Right ventricle myocardium inferior (tissue), 1 donor: ENCODE results near the gene ZFAND2B. TPM values are rescaled to one million over a fixed set of nuclear protein-coding genes. Genes with fewer than 3 reads are reported as not detected.
A peak's percentile ranks its signal among the peaks of the same experiment; 100 is the strongest.
"Not testable (repeated sequence)": the region's sequence is repeated elsewhere in the genome, so short reads cannot be mapped to it uniquely, and the experiment has no call there.

ENCODE experiments used
- ATAC-seq: fragments of 200-7000 bp; cut with Tn5 transposase; one replicate; pipeline ENCODE4 v1.9.1; 2020; ENCODE audit warnings: mild to moderate bottlenecking, moderate library complexity
- DNase-seq: peaks from one replicate; pipeline ENCODE4 v3.0.0; 2021; ENCODE audit errors: missing footprints
- intact Hi-C: fragments of 100-400 bp; cut with DNase I; formaldehyde crosslinking; loops from one replicate; pipeline ENCODE4 v1.11.0; 2022
- total RNA-seq: library from RNA; stranded (reverse); fragmentation: NEBNext Ultra II Directional; extraction: Animal tissue kit (Norgen Biotek cat#: 25700); gene quantifications from one replicate; pipeline ENCODE4 v1.2.1, GENCODE V29; 2021
- donor health status: DM: no; HTN: yes; CAD: no; lungs with severe emphysema.

The ZFAND2B gene
- total RNA-seq, 1 donor from 2014 or later = 24.3 TPM

DNA sequence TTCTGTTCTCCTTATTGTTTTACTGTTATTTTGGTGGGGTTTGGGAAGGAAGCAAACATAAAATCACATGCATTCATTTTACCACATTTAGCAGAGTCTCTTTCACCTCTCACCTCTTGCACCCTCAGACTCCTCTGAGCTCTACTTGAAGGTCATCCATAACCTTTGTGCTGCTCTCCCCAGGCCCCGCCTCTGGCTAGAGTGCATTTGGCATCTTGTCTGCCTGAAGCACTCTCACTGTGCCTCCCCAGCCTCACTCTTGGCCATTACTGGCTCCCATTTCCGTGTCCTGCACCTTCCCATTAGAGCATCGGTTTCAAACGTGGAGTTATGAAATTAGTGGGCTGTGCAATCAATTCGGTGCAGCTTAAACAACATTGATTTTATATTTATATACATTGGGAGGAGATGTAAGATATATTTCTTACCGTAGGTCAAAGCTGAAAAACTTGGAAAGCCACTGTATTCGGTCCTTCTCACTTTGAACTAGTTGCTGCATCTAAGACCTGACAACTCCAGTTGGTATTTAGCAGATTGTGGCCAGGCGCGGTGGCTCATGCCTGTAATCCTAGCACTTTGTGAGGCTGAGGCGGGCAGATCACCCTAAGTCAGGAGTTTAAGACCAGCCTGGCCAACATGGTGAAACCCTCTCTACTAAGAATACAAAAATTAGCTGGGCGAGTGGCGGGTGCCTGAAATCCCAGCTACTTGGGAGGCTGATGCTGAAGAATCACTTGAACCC, 6.9 kb upstream of the ZFAND2B start:
- intact Hi-C loops = no loop called here
- ATAC-seq (no peak), DNase-seq (no peak)

DNA sequence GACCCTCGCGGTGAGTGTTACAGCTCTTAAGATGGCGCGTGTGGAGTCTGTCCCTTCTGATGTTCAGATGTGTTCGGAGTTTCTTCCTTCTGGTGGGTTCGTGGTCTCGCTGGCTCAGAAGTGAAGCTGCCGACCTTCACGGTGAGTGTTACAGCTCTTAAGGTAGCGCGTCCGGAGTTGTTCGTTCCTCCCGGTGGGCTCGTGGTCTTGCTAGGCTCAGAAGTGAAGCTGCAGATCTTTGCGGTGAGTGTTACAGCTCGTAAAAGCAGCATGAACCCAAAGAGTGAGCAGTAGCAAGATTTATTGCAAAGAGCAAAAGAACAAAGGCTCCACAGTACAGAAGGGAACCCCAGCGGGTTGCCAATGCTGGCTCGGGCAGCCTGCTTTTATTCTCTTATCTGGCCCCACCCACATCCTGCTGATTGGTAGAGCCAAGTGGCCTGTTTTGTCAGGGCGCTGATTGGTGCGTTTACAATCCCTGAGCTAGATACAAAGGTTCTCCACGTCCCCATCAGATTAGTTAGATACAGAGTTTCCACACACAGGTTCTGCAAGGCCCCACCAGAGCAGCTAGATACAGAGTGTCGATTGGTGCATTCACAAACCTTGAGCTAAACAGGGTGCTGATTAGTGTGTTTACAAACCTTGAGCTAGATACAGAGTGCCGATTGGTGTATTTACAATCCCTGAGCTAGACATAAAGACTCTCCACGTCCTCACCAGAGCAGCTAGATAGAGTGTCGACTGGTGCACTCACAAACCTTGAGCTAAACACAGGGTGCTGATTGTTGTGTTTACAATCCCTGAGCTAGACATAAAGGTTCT, 5.9 kb upstream of the ZFAND2B start:
- DNase-seq, intact Hi-C loops, ATAC-seq: not testable (repeated sequence)

DNA sequence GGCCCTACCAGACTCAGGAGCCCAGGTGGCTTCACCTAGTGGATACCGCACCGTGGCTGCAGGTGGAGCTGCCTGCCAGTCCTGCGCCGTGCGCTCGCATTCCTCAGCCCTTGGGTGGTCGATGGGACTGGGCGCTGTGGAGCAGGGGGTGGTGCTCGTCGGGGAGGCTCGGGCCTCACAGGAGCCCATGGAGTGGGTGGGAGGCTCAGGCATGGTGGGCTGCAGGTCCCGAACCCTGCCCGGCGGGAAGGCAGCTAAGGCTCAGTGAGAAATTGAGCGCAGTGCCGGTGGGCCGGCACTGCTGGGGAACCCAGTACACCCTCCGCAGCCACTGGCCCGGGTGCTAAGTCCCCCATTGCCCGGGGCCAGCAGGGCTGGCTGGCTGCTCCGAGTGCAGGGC, 5.3 kb upstream of the ZFAND2B start:
- DNase-seq, intact Hi-C loops, ATAC-seq: not testable (repeated sequence)

DNA sequence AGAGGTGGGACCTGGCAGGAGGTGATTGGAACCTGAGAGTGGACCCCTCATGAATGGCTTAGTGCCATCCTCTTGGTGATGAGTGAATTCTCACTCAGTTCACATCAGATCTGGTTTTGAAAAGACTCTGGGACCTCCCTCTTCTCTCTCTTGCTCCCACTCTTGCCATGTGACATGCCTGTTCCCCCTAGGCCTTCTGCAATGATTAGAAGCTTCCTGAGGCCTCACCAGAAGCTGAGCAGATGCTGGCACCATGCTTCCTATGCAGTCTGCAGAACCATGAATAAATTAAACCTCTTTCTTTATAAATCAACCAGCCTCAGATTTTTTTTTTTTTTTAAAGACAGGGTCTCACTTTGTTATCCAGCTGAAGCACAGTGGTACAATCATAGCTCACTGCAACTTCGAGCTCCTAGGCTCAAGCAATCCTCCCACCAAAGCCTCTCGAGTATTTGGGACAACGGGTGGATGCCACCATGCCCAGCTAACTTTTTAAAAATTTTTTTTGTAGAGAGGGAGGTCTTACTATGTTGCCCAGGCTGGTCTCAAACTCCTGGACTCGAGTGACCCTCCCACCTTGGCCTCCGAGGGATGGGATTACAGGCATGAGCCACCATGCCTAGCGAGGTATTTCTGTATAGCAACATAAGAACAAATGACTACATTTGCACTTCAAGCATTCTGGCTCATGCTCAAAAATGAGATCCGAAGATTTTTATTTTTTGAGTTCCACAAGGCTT, 2.0 kb upstream of the ZFAND2B start:
- ATAC-seq (no peak), DNase-seq (no peak)
- intact Hi-C loops = no loop called here

DNA sequence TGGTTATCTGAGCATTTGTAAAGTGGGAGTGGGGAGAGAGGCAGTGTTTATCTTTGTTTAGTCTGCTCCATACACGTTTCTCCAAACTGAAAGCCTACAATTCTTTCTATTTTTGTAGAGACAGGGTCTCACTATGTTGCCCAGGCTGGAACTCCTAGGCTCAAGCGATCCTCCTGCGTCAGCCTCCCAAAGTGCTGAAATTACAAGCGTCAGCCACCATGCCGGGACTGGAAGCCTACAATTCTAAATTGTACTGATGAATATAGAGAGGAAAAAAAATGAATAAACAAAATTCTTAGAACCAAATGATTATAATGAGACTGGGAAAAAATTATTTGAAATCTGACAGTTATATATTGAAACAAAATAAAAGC, 1.4 kb upstream of the ZFAND2B start:
- DNase-seq (no peak), ATAC-seq (no peak)
- intact Hi-C loops = no loop called here

DNA sequence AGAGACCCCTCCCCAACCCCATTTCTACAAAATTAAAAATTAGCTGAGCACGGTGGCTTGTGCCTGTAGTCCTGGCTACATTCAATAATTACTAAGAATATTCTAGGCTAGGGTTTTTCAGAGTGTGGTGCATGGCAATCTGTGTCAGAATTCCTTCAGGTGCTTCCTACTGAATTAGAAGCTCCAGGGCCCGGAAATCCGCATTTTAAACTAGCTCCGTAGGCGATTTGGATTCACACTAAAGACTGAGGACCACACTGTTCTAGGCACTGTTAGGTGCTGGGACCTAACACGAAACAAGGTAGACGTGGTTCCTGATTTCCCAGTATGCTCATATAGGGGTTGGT, 628 bp upstream of the ZFAND2B start:
- intact Hi-C loops = loop anchor here (1.0 to 2.0 kb wide), 3 partner anchors 23 to 73 kb away; partner anchors contain the start of genes ANKZF1, ATG9A, CNPPD1 and DNAJB2
- ATAC-seq = no peak
- no peak for DNase-seq

DNA sequence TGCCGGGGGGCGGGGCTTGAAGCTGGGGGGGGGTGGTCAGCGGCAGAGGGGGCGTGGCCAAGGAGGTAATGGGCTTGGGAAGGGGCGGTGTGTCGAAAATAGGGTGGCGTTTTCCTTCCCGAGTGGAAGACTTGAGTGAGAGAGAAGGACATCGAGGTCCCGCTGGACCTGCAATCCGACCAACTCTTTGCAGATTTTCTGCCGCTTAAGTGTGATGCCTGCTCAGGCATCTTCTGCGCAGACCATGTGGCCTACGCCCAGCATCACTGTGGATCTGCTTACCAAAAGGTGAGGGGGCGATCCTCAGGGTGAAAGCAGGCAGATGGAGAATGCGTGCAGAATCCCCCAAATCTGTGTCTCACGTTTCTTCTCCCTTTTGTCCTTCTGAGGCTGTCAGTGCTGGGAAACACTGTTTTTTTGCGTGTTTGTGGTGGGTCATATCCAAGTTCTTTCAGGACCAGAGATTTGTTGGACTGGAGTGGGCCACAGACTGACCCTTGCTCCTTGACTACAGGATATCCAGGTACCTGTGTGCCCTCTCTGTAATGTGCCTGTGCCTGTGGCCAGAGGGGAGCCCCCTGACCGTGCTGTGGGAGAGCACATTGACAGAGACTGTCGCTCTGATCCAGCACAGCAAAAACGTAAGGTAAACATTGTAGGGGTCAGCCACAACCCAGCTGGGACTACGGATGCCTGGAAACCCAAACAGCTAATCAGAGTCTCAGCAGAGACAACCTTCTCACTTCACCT, 727 bp downstream of the ZFAND2B start:
- intact Hi-C loops = loop anchor here (2.0 kb wide), 2 partner anchors 21 to 31 kb away; partner anchors contain the start of genes ANKZF1, ATG9A and CNPPD1
- ATAC-seq (peak; percentile 11), DNase-seq (no peak)

DNA sequence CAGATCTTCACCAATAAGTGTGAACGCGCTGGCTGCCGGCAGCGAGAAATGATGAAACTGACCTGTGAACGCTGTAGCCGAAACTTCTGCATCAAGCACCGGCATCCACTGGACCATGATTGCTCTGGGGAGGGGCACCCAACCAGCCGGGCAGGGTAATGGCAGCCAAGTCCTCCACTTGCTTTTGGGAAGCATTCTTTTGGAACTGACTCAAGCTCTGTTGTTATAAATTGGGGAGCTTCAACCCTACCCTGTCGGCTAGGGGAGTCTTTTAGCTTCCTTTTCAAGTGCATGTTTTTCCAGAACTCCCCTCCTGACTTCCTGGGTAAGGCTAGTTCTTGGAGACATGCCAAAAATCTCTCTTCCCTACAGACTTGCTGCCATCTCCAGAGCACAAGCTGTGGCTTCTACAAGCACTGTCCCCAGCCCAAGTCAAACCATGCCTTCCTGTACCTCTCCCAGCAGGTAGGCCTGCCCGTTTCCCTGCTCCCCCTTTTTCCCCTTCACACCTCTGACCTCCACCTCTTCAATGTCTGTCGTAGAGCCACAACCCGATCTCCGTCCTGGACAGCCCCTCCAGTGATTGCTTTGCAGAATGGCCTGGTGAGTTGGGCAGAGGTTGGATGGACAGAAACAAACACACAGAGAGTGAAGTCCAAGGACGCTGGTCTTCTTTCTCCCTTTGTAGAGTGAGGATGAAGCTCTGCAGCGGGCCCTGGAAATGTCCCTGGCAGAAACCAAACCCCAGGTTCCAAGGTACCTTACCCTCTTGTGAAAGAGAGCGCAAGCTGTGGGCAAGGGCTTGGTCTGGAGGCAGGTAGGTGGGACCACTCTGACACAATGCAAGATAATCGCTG, 1.5 kb downstream of the ZFAND2B start:
- no peak for ATAC-seq
- intact Hi-C loops = loop anchor here (2.0 kb wide), 2 partner anchors 21 to 31 kb away; partner anchors contain the start of genes ANKZF1, ATG9A and CNPPD1

DNA sequence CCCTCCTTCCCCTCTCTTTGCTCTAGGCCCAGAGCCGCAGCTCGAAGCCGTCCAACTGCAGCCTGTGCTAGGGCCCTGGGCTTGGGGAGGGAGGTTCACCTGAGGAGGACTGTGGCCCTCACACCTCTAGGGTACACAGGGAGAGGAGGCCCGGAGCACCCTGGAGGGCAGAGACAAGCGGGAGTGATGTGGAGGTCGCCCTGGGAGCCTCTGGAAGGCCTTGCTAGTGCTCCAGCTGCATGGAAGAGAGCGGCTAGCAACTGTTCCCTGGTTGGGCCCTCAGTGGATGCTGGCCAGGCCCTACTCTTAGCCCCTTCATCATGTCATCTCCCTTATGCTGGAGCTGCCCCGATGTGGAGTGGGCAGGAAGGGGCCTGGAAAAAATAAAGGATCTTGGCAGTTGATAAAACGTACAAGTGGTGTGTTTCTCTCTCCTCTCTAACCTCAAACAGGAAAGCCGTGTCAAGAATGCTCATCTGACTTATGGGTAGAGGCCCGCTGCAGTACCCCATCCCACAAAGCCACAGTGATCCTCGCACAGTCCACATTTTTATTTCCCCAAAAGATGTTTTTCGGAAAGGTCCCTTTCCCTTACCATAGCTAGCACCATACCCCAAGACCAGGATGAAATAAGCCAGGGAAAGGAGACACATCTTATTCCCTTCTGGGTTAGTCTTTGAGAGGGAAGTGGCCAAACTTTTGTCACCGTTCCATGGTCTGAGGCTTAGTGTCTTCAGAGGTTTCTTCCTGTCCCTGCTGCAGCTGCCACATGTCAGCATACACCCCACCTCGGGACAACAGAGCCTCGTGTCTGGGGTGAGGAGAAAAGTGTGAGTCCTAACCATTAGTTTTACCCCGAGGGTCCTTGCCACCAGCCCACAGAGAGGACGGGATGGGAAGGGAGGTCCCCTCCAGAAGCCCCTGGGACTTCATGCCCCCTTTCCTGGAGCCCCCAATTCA, 2.9 kb downstream of the ZFAND2B start:
- intact Hi-C loops = no loop called here
- ATAC-seq (no peak), DNase-seq (no peak)

More for the DNA sequence above, 1.5 kb downstream of the ZFAND2B start:
- no peak for DNase-seq

DNA sequence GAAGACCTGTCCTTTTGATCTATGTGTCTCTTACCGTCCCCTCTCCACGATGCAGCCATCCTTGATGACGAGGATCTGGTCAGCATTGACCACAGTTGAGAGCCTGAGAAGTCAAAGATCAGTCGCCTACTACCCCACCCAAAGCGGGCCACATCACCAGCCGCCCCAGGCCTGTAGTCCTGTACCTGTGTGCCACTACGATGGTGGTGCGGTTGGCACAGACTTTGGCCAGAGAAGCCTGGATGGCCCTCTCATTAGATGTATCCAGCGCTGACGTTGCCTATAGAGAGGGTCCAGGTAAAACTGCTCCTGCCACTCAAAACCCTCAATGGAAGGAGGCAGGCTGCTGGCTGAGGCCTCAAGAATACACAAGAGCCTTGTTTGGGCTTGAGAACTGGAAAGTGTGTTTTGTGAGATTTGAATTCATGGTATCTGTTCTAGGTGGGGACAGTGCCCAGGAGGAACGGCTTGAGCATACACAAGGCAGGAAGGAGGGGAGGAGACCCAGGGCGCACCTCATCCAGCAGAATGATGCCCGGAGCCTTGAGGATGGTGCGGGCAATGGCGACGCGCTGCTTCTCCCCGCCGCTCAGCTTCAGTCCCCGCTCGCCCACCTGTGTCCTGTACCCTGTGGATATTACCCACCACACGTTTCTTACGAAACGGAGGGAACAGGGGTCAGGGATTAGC, 3.8 kb downstream of the ZFAND2B start:
- ATAC-seq (no peak), DNase-seq (no peak)
- intact Hi-C loops = no loop called here

DNA sequence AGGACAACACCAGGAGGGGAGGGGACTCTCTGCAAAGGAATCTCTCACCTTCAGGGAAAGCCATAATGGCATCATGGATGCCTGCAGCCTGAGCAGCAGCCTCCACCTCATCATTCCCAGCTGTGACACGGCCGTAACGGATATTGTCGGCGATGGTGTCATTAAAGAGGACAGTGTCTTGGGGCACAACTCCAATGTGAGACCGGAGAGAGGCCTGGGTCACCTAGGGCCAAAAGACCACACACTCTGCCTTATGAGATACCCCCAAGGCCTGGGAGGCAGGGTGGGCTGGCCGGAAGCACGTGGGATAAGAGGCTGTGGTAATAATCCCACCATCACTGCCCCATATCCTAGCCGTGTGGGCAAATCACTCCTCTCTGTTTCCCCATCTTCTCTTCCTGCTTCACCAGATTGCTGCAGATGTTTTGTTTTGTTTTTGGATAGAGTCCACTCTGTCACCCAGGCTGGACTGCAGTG, 4.3 kb downstream of the ZFAND2B start:
- ATAC-seq (no peak), DNase-seq (no peak)

DNA sequence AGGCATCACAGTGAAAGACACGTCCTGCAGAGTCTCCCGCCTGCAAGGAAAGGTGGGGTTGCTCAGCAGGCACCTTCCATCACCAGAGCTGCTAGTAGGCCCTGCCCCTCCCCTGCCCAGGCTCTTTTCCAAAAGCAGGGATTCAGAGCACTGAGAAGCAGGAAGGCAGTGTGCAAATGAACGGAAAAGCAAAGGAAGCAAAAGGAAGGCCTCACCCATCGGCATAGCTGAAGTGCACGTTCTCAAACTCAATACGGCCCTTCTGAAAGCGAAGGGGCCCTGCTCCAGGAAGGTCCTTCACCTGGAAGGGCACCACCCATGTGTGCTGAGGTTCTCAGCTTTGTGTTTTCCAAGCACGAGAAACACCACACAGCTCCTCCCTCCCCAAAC, 6.4 kb downstream of the ZFAND2B start:
- intact Hi-C loops = no loop called here
- ATAC-seq = no peak
- DNase-seq = no peak

More for the DNA sequence above, 4.3 kb downstream of the ZFAND2B start:
- intact Hi-C loops = no loop called here

DNA sequence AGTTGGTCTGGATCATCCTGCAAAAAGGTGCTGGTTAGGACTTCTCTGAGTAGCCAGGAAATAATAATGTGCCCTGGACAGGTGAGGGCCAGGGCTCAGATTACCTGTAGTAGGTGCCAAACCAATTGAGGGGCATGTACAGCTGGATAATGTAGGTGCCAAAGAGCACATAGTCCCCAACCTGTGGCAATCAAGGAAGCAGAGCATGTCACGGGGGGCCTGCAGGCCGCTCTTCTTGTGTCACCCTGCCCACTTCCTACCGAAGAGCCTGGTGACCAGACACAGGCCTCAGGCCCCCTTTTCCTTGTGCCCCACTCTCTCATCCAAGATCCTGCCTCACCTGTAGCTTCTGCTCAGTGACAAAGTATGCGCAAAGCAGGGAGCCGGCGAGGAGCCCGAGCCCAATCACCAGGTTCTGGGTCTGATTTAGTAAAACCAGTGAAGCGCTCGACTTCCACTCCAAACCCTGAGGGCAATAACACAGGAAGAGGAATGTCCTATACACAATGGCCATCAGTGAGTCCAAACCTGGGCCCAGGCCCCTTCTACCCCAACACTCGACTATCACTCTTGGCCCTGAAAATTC, 7.0 kb downstream of the ZFAND2B start:
- ATAC-seq = no peak
- intact Hi-C loops = no loop called here
- DNase-seq = no peak

DNA sequence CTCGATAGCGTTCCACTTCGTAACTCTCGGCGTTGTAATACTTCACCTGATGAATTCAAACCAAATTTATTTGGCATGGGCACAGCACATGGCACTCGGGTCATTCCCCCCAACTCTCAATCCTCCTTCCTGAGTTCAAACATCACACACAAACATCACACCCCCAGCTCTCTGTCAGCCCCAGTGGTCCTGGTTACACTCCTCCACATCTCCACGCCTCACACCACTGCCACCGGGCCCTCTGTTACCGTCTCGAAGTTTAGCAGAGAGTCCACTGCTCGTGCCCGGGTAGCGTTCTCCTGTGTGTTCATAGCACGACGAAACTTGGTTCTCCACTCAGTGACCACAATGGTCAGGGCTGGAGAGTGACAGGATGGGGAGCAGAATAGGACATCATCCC, 7.6 kb downstream of the ZFAND2B start:
- DNase-seq (no peak), ATAC-seq (no peak)
- intact Hi-C loops = no loop called here

DNA sequence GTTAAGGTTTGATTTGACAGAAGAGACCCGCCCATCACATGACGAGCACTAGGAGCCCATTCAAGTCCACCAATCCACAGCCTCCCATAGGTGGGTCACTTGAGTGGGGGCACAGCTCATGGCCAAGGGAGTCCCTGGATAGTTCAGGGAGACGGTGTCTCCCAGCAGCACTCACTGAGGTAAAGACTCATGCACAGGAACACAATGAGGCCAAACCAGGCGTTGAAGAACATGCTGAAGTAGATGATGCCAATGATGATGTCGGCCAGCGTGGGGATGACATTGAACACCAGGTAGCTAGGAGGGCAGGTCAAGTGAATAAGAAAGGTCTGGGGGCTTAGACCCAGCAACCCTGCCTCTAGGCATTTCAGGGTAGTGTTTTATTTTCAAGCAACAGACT, 8.2 kb downstream of the ZFAND2B start:
- ATAC-seq = no peak
- intact Hi-C loops = no loop called here
- no peak for DNase-seq
